T47D (cell line): ENCODE data around the gene ANKRD60.

Experiments used
- DNase-seq, 2 experiments: peaks; one replicate each; pipeline versions ENCODE4 v3.0.0 to v3.0.0-alpha.2; 2011 to 2012; ENCODE audit warnings: low read depth in 1 of 2, low spot score in 1 of 2
- JUND ChIP-seq: IDR thresholded peaks from 2 replicates; pipeline ENCODE4 v1.6.1; 2012; ENCODE audit warnings: low read depth
- in situ Hi-C: cut with HindIII; loops from 2 replicates; pipeline ENCODE4 v1.10.0; 2016; ENCODE audit warnings: low sequenced_read_pairs, low pct_unique_long_range_greater_than_20kb

ANKRD60 gene, protein sequence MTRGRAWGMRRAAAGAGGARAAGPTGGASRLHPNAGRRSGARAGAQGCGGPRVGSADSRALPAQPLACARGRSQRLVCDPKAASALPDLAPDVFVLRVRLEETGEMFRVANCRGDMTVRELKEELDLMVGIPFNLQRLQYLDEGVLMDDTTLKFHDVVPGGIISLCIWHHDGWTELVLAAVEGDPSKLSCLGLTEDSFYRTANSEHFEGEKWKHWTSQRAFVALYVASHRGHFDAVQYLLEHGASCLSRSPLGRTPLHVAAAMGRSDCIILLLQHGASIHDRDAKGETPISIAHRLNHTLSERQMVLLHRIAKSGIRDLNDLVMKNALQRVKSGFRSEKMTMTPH

DNA sequence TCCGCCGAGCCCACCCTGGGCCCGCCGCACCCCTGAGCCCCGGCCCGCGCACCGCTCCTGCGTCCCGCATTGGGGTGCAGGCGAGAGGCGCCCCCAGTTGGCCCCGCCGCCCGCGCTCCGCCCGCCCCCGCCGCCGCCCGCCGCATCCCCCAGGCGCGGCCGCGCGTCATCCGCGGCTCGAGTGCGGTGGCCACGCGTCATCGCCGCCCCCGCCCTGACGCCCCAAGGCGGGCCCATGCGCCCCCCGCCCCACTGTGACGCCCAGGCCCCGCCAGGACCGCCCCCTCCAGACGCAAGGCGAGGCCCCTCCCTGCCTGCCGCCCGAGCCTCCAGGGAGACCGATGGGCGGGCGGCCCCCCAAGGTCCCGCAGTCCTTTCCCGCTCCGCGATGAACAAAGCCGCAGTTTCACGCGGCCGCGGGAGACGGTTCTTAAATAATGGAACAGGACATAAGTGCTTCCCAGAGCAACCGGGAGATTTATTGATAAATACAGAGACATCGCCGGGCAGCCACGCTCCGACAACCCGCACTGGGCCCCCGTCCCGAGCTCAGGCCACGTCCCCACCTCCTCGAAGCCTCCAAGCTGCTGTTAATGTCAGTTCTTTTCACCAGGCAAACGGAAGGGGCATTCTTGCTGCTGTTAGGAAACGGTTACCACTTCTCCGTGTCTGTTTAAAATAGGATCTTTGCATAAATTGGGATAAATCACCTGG is at the start of gene ANKRD60:
Gene ANKRD60, minus strand, starts transcription at position 170 of the 714 bp plus-strand sequence. Its CDS starts 0 bp downstream, at position 170.
- no peak for DNase-seq

DNA sequence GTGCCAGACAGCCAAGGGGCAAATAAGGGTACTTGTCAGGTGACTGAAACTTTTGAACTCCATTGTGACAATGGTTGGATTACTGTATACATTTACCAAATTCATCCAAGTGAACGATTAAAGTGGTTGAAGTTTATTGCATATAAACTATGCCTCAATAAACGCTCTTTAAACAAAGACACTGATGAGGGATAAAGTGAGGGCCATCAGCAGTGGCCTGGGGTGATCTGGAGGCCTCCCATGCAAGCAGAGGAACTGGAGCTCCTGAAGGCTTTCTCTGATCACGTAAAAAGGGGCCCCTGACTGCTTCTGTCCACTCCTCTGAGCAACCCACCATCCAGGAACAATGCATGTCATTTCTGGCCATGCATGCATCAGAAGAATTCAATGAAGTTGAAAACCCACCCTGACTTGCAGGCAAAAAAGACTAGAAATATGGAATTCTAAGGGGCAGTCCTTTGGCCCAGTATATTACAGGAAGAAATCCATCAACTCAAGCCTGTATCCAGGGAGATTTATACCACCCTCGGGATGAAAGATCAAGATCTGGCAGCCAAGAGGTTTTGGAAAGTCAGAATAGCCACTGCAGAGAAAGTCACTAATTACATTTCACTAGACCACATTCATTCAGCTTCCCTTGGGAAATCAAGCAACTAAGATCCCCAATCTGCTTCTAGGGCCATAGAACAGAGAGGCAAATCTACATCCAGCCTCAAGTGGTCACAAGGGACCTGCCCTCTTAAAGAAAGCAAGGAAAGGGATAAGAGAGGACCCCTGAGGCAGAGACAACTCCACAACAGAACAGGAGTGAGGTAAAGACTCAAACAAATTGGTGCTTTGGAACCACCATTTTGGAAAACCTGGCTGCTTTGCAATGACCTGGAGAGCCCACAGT is 49.4 kb upstream of the ANKRD60 start:
- no peak for DNase-seq
- no peak for TF ChIP-seq JUND
- in situ Hi-C loops: no loop called here

More for the DNA sequence above, at the start of gene ANKRD60:
- in situ Hi-C loops: no loop called here
- no peak for TF ChIP-seq JUND

DNA sequence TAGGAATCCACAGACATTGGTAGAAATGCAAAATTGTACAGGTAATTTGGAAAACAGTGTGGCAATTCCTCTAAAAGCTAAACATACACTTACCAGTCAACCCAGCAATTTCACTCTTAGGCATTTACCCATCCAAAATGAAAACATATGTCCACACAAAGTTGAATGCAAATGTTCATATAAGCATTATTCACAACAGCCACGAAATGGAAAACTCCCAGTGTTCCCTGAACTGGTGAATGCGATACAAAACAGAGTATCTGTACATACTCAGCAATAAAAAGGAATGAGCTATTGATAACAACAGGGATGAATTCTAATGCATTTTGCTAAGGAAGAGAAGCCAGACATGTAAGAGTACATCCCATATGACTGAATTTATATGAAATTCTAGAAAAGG is 48.7 kb upstream of the ANKRD60 start:
- no peak for DNase-seq
- in situ Hi-C loops: no loop called here
- TF ChIP-seq JUND: no peak

DNA sequence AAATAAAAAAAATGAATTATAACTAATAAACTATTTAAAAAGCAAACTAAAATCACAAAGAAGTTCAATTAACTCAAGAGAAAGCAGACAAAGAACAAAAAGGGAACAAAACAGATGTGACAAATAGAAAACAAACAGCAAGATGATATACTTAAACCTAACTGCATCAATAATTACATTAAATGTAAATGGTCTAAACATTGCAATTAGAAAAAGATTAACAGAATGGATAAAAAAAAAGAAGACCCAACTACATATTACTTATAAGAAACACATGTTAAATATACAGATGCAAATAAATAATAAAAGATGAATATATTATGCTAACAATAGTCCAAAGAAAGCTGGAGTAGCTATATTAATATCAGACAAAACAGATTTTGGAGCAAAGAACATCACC is 45.9 kb upstream of the ANKRD60 start:
- in situ Hi-C loops: no loop called here
- no peak for TF ChIP-seq JUND
- no peak for DNase-seq

DNA sequence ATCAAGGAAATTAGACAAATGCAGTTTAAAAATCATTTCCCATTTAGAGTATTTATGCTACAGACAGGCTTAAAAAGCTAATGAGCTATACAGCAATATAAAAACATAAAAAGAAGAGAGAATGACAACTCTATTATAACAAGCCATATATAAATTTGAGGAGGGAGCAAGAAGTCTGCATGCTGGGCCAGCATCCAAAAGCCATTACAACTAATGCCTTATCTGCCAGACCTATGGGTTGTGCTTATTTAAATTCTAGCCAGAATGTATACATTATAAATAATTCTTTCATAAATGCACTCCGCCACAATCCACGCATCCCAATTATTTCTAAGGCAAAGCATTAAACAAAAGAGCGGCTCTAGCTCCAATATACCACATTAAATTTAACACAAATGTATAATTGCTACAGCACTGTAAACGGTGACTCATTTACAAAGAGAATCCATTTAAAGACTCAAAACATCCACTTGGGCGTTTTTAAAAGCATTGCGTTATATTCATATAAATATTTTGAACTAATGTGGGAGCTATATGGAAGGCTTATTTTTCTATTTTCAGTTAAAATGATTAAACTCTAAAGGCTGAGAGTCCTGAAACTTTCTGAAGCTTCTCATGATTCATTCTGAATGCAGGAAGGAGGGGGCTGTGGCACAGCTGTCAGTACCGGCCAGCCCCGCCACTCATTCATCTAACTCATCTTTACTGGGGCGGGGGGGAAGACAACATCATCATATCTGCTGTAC is 43.3 kb upstream of the ANKRD60 start:
- no peak for DNase-seq
- no peak for TF ChIP-seq JUND
- in situ Hi-C loops: no loop called here

DNA sequence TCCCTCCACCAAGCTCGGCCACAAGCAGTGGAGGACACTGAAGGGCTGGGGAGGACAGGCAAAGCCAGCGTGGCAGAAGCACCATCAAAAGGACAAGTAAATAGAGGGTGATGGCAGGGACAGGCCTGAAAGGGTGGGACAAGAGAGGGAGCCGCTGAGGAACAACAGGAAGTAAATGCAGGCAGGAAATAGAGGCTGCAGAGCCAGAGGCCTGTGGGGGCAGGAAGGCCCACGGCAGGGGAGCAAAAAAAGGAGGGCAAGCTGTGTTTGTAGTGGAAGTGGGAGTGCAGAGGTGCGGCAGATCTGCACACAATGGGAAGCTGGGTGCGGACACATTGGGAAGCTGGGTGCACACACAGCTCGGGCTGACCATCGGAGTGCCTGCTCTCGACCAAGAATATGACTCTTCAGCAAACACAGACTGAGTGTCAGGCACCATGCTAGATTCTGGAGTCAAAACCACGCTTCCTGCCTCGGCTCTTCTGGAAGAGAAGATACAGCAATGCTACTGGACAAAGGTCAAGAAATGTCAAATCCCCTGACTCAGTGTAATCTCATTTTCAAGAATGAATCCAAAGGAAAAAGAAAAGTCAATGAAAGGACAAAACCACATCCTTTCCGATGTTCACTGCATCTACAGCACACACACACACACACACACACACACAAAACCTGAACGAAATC is 40.6 kb upstream of the ANKRD60 start:
- no peak for DNase-seq
- in situ Hi-C loops: no loop called here
- TF ChIP-seq JUND: no peak

DNA sequence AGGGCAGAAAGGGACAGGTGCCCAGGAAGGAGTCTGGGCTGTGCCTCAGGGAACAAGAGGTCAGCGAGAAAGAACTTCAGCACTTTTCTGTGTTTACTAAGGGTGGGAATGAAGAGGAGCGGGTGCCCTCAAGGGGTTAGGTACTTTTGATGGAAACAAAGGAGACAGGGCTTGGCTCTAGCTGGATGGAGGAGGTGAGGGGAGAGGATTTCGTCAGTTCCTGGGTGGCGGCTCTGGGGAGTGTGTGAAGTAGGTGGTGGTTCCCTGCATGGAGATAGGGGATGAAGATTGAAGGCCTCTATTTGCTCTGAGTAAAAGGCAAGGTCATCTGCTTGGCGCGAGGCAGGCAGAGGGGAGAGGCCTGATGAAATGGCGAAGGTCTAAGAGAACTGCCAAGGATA is 40.0 kb upstream of the ANKRD60 start:
- no peak for DNase-seq
- TF ChIP-seq JUND: no peak
- in situ Hi-C loops: no loop called here

DNA sequence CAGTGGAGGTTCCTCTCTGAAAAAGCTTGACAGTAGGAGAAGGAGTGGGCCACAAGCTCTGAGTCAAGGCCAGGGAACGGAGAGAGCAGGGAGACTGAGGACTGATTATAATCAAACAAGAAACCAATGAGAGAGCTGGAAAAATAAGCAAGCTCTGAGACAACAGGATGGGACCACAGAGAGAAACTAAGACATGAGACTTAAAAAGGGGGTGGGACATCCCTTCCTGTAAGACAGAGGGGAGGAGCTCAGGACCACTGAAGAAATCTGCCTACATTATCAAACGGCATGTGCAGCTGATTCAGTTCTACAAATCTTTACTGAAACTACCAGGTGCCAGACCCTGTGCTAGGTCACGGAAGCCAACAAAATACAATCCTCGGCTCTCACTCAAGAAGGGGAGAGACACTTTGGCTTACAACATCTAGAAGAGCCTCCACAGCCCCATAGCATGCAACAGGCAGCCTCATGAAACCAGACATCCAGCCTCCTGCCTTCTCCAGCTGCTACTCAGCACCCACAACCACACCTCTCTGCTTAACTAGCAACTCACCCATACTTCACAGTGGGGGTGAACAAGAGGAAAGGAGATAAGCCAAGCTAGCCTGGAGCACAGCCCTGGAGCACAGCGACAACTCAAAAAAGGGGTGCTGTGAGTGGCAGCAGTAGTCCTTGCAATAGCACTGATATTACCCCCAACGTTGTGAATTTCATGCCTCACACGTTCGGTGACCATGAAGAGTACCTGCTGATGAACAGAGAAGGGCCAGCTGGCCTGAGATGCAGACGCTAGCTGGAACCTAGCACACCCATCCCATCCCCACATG is 39.1 kb upstream of the ANKRD60 start:
- TF ChIP-seq JUND: no peak
- in situ Hi-C loops: no loop called here
- no peak for DNase-seq

DNA sequence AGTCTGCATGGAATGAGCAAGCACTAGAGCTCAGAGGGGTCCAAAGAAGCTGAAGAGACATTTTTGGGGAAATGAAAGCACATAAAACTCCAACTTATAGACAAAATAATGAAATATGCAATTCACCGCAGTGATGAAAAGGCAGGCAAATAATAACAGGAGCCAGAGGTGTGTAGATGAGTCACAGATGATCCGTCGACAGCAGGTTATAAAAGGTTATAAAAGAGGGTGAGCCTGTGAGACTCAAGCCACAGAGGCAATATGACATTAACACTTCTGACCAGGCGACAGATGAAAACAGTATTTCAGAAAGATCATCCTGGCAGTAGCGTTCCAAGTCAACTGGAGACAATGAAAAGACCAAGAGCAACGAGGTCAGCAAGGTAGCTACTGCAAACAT is 35.8 kb upstream of the ANKRD60 start:
- no peak for TF ChIP-seq JUND
- in situ Hi-C loops: no loop called here
- no peak for DNase-seq

DNA sequence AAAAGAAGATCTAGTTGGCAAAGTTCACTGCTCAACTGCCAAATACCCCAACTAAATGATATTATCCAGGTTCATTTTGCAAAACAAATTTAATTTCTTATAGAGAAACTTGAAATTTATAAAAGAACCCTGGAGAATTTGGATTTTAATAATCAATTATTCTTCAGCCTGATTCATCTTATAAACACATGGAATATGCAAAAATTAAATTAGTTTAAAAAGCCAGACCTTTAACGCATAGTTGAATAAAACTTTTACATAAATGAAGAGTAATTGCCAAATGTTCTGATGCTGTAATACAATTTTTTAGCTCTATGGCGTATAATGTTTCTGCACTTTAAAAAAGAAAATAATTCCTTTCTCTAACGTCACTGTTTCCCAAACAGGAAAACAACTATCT is 33.2 kb upstream of the ANKRD60 start:
- in situ Hi-C loops: no loop called here
- TF ChIP-seq JUND: no peak
- no peak for DNase-seq

DNA sequence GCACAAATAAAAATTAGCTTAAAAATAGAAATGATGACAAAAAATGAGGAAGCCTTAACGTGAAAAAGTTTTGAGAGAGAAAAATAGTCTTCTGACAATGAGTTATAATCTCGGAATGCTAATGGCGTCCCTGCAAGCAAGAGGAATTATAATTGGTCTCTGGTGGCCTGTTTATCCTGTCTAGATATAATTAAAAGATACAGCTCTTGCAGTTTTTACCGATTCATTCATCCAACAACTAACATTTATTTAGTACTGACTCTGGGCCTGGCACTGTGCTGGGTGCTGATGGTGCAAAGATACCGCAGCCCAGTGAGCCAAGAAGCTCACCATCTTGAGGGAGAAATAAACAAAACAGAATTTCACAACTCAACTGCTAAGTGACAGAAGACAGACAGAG is 31.6 kb upstream of the ANKRD60 start:
- in situ Hi-C loops: no loop called here
- no peak for DNase-seq
- no peak for TF ChIP-seq JUND
